ACC112 (cell line): ENCODE results near the gene PRKCE.

ENCODE experiments used
- H2AFZ ChIP-seq: fragments of 200-600 bp; sonication (generic); one replicate; pipeline ENCODE4 v1.6.0; 2017; ENCODE audit warnings: antibody characterized with exemption, low read length; ENCODE audit not compliant: unreplicated experiment
- H3K27ac ChIP-seq: fragments of 200-600 bp; sonication (generic); 2 replicates; pipeline ENCODE4 v1.5.1; 2014; ENCODE audit warnings: low read depth, mild to moderate bottlenecking, antibody characterized with exemption, low read length, moderate library complexity
- H3K27me3 ChIP-seq: fragments of 200-600 bp; sonication (generic); 2 replicates; pipeline ENCODE4 v1.6.1; 2014; ENCODE audit warnings: mild to moderate bottlenecking, antibody characterized with exemption, low read length, moderate library complexity, mixed read lengths; ENCODE audit not compliant: insufficient read depth
- H3K36me3 ChIP-seq: fragments of 200-600 bp; sonication (generic); 2 replicates; pipeline ENCODE4 v1.6.1; 2016; ENCODE audit warnings: mild to moderate bottlenecking, antibody characterized with exemption, low read length, moderate library complexity, mixed read lengths; ENCODE audit not compliant: insufficient read depth
- H3K4me1 ChIP-seq: fragments of 200-600 bp; sonication (generic); one replicate; pipeline ENCODE4 v1.6.1; 2016; ENCODE audit warnings: low read length, mixed read lengths; ENCODE audit not compliant: insufficient read depth, unreplicated experiment, control insufficient read depth
- H3K4me3 ChIP-seq: fragments of 200-600 bp; sonication (generic); 2 replicates; pipeline ENCODE4 v1.5.1; 2014; ENCODE audit warnings: mild to moderate bottlenecking, low read depth, low read length
- H3K79me2 ChIP-seq: fragments of 200-600 bp; sonication (generic); one replicate; pipeline ENCODE4 v1.6.0; 2016; ENCODE audit warnings: low read length; ENCODE audit not compliant: control insufficient read depth, unreplicated experiment, insufficient read depth

PRKCE gene

GRCh38 chr2:45753381-45753780, 101.9 kb downstream of the PRKCE start:
- Histone ChIP-seq H3K4me3 (no peak overlapping the region), H2AFZ (no peak overlapping the region), H3K27ac (no peak overlapping the region), H3K36me3 (no peaks in the 10 kb centered on the region), H3K79me2 (peaks cover 7% of the 10 kb centered on the region), H3K27me3 (no peaks in the 10 kb centered on the region), H3K4me1 (peaks cover 10% of the 10 kb centered on the region)

GRCh38 chr2:45754131-45755010, 102.9 kb downstream of the PRKCE start:
- no peaks in the 10 kb centered on the region for H3K36me3 ChIP-seq
- H3K4me3 ChIP-seq = no peak overlapping the region
- no peaks in the 10 kb centered on the region for H3K27me3 ChIP-seq
- H3K27ac ChIP-seq = no peak overlapping the region
- peaks cover 10% of the 10 kb centered on the region for H3K4me1 ChIP-seq
- H2AFZ ChIP-seq = no peak overlapping the region
- H3K79me2 ChIP-seq = peaks cover 5% of the 10 kb centered on the region

DNA sequence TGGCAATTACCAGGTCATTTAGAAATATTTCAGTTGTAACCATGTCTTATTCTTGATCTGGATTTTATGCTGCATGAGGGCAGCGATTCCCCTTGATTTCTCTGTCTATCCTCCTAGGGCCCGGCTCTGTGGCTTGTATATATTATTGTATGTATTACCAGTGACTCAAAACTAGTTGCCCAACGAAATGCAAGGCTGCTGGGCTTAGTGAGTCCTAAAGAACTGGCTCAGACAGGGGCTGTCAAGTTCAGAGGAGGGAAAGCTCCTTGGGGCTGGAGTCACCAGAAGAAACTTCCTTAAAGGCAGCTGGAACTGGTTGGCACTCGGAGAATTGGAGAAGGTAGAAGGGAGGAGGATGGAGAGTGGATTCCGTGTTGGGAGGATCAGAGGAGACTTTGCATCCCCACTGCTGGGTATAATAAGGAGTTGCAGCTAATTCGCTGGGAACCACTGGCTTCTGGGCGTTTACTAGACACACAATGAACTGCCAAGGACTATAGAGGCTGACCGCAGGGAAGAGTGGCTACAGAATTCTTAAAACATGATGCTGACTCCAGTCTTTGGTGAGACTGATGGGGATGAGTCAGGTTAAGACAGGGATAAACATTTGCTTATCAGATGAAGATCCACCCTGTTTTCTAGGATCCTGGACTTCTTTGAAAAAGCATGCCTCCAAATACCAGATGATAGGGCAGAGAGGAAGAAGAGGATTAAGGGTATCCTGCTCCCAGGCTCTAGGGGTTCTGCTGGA, 104.3 kb downstream of the PRKCE start:
- peaks cover 10% of the 10 kb centered on the region for H3K4me1 ChIP-seq

GRCh38 chr2:45758018-45758417, 106.5 kb downstream of the PRKCE start:
- H3K79me2 ChIP-seq = peaks cover 3% of the 10 kb centered on the region
- H3K4me3 ChIP-seq = no peak overlapping the region
- H3K36me3 ChIP-seq = no peaks in the 10 kb centered on the region
- H3K27me3 ChIP-seq = no peaks in the 10 kb centered on the region
- no peak overlapping the region for H2AFZ ChIP-seq
- H3K4me1 ChIP-seq = peaks cover 10% of the 10 kb centered on the region
- H3K27ac ChIP-seq = no peak overlapping the region

More for the DNA sequence above, 104.3 kb downstream of the PRKCE start:
- no peak overlapping the region for H3K4me3 ChIP-seq
- H3K36me3 ChIP-seq = no peaks in the 10 kb centered on the region
- no peak overlapping the region for H2AFZ ChIP-seq
- no peaks in the 10 kb centered on the region for H3K27me3 ChIP-seq
- peaks cover 5% of the 10 kb centered on the region for H3K79me2 ChIP-seq
- H3K27ac ChIP-seq = no peak overlapping the region

GRCh38 chr2:45759310-45759851, 107.9 kb downstream of the PRKCE start:
- H3K4me3 ChIP-seq = no peak overlapping the region
- H3K79me2 ChIP-seq = peaks cover 3% of the 10 kb centered on the region

GRCh38 chr2:45761635-45762034, 110.2 kb downstream of the PRKCE start:
- no peak overlapping the region for H3K27ac ChIP-seq
- H3K79me2 ChIP-seq = peaks cover 3% of the 10 kb centered on the region
- no peaks in the 10 kb centered on the region for H3K27me3 ChIP-seq
- H3K4me1 ChIP-seq = no peaks in the 10 kb centered on the region
- H2AFZ ChIP-seq = no peak overlapping the region
- H3K36me3 ChIP-seq = no peaks in the 10 kb centered on the region
- H3K4me3 ChIP-seq = no peak overlapping the region

More at GRCh38 chr2:45759310-45759851, 107.9 kb downstream of the PRKCE start:
- no peaks in the 10 kb centered on the region for H3K36me3 ChIP-seq
- H3K4me1 ChIP-seq = peaks cover 10% of the 10 kb centered on the region
- H3K27ac ChIP-seq = no peak overlapping the region
- no peak overlapping the region for H2AFZ ChIP-seq
- no peaks in the 10 kb centered on the region for H3K27me3 ChIP-seq

- Histone ChIP-seq H2AFZ (no peak overlapping the region), H3K27me3 (no peaks in the 10 kb centered on the region), H3K4me3 (no peak overlapping the region), H3K4me1 (no peaks in the 10 kb centered on the region), H3K36me3 (no peaks in the 10 kb centered on the region), H3K27ac (no peak overlapping the region), H3K79me2 (peaks cover 3% of the 10 kb centered on the region)
These were observed 111.8 kb downstream of the PRKCE start for GRCh38 chr2:45763255-45763654.

- Histone ChIP-seq H3K4me1 (no peaks in the 10 kb centered on the region), H3K4me3 (no peak overlapping the region), H3K36me3 (no peaks in the 10 kb centered on the region), H3K79me2 (peaks cover 3% of the 10 kb centered on the region), H3K27ac (no peak overlapping the region), H2AFZ (no peak overlapping the region), H3K27me3 (no peaks in the 10 kb centered on the region)
These were observed 112.3 kb downstream of the PRKCE start for GRCh38 chr2:45763797-45764196.

GRCh38 chr2:45765007-45765727, 113.7 kb downstream of the PRKCE start:
- H3K36me3 ChIP-seq = no peaks in the 10 kb centered on the region

GRCh38 chr2:45765728-45766254, 114.3 kb downstream of the PRKCE start:
- Histone ChIP-seq H3K4me1 (no peaks in the 10 kb centered on the region), H3K27me3 (no peaks in the 10 kb centered on the region), H3K27ac (no peak overlapping the region), H3K4me3 (no peak overlapping the region), H3K79me2 (peaks cover 3% of the 10 kb centered on the region), H2AFZ (no peak overlapping the region), H3K36me3 (no peaks in the 10 kb centered on the region)

More at GRCh38 chr2:45765007-45765727, 113.7 kb downstream of the PRKCE start:
- no peaks in the 10 kb centered on the region for H3K27me3 ChIP-seq
- H3K27ac ChIP-seq = no peak overlapping the region
- peaks cover 3% of the 10 kb centered on the region for H3K79me2 ChIP-seq
- H3K4me1 ChIP-seq = no peaks in the 10 kb centered on the region
- no peak overlapping the region for H3K4me3 ChIP-seq
- H2AFZ ChIP-seq = no peak overlapping the region
